Measurements from ENCODE around the gene RBM15B. TPM values are rescaled to one million over a fixed set of nuclear protein-coding genes. Genes with fewer than 3 reads are reported as not detected.

RBM15B gene
- total RNA-seq, 4 donors from 2014 or later: 23.1 to 34.6 (median 27.4) TPM

Other genes with a start within 250 kb of the RBM15B start
- gene MANF, start 6.0 kb upstream of the RBM15B start, total RNA-seq: 10 to 100 TPM; 18.2 to 52.7 (median 26.4) TPM
- gene DCAF1, start 108.7 kb downstream of the RBM15B start, total RNA-seq: 10 to 100 TPM; 12.6 to 31.4 (median 17.5) TPM
- 10 to 100 TPM; 22.1 to 57.8 (median 26.5) TPM for gene RAD54L2, start 147.4 kb downstream of the RBM15B start, total RNA-seq